GM19452 (cell line): ENCODE data around the gene CDNF.
"Not testable (repeated sequence)": the region's sequence is repeated elsewhere in the genome, so short reads cannot be mapped to it uniquely, and the experiment has no call there.

ENCODE experiments used
- ATAC-seq: cut with Tn5 transposase; IDR thresholded peaks from one replicate; pipeline ENCODE4 v1.9.1; 2021; ENCODE audit not compliant: unreplicated experiment

The CDNF gene

DNA sequence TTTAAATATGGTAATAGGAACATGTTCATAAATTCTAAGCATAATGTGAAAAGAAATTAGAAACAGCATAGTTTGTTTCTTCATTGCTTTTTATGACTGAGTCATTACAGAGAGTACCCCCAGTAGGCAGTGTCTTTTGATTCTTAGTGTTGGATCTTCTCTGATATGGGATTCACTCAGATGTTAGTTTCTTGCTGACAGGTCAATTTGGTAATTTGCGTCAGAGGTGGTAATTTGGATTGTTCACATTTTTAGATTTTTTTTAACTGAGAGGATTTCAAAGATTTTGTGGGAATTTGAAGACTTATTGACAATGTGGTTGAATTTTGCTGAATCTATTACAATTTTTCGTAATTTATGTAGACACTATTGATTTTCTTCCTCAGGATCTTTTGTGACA, 2.3 kb upstream of the CDNF start:
- ATAC-seq: no peak

- no peak for ATAC-seq
Observed at GRCh38 chr10:14839305-14839695, 1.5 kb upstream of the CDNF start.

DNA sequence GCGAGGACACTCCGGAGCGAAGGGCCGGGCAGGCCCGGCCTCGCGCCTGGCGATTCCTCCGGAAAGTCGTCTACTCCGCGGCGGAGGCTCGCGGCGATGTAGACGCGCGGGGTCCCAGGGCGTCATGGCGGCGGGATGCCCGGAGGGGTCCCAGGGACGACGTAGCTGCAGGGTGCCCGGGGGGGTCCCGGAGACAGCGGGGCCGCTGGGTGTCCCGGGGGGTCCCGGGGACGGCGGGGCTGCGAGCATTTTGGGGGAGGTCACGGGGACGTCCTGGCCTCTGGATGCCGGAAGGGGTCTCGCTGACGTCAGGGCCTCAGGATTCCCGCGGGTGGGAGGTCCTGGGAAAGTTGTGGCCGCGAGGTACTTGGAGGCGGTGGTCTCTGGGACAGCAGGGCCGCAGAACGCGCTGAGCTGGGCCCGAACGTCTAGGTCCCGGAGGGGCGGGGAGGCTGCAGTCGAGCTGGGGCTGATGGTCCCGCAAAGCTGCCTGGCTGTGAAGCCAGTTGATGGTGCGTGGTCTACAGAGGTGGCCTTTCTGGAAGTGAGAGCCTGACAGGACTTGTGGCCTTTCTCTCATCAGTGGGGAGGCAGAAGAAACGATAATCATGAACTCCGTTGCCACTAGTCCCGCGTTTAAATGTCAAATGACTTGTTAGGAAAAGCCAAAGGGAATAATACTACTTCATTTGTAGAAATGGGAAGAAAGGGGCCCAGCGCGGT, 906 bp upstream of the CDNF start:
- no peak for ATAC-seq

GRCh38 chr10:14837003-14837756, 657 bp downstream of the CDNF start:
- no peak for ATAC-seq

DNA sequence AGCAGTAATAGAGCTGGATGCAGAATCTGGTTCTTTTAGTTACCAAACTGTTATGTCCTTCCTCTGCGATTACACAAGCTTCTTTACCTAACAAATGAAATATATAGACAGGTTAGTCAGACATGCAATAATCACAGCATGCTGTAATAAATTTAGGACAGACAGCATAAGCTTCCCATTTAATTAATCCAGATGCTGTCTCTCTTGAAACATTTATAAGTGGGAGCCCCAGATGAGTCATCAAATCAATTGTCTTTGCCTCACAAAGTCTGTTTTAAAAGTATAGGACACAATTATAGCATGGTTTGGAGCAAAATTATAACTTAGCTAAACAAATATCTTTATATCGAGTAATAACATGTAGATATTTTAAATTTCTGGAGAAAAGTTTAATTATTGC, 1.6 kb downstream of the CDNF start:
- ATAC-seq: no peak

DNA sequence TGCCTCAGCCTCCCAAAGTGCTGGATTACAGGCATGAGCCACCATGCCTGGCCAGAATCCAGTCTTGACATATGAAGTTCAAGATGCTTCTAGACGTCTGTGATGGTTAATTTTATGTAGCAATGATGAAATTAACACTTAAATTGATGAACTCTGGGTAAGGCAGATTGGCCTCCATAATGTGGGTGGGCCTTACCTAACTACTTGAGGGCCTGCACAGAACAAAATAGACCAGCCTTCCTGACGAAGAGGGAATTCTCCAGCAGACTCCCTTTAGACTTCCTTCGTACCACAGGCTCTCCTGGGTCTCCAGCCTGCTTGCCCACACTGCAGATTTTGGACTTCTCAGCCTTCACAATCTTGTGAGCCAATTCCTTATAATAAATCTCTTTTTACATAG, 4.7 kb downstream of the CDNF start:
- no peak for ATAC-seq

DNA sequence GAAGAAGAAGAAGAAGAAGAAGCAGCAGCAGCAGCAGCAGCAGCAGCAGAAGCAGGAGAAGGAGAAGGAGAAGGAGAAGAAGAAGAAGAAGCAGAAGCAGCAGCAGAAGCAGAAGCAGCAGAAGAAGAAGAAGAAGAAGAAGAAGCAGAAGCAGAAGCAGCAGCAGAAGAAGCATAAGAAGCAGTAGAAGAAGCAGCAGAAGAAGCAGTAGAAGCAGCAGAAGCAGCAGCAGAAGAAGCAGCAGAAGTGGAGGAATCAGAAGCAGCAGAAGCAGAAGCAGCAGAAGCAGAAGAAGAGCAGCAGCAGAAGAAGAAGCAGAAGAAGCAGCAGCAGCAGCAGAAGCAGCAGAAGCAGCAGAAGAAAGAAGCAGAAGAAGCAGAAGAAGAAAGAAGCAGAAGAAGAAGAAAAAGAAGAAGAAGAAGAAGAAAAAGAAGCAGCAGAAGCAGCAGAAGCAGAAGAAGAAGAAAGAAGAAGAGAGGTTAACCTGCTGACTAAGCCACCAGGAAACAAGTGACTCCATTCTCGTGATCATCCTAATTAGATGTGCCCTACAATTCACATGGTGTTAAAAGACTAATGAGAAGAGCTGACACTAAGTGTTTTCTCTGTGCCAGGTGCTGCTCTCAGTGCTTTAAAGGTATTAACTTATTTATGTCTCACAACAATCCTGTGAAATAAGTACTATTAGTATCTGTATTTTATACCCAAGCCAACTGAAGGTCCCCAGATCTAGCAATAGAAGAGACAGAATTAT, 11.6 kb downstream of the CDNF start:
- no peak for ATAC-seq

DNA sequence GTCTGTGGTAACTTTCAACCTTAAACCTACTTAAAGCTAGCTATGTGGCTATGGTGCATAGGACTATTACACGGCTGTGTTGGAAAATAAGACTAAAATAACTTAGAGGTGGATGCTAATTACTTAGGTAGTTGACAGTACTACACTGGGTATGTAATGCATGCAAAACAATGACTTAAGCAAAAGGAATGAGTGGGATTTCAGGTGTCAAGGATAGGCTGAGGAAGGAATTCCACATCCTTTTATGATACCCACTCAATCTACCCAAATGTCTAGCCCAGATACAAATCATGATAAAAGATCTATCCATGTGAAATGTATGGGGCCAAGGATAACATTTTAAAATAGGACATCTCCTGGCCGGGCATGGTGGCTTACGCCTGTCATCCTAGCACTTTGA, 13.9 kb downstream of the CDNF start:
- no peak for ATAC-seq

GRCh38 chr10:14822879-14823755, 14.7 kb downstream of the CDNF start:
- ATAC-seq: no peak

DNA sequence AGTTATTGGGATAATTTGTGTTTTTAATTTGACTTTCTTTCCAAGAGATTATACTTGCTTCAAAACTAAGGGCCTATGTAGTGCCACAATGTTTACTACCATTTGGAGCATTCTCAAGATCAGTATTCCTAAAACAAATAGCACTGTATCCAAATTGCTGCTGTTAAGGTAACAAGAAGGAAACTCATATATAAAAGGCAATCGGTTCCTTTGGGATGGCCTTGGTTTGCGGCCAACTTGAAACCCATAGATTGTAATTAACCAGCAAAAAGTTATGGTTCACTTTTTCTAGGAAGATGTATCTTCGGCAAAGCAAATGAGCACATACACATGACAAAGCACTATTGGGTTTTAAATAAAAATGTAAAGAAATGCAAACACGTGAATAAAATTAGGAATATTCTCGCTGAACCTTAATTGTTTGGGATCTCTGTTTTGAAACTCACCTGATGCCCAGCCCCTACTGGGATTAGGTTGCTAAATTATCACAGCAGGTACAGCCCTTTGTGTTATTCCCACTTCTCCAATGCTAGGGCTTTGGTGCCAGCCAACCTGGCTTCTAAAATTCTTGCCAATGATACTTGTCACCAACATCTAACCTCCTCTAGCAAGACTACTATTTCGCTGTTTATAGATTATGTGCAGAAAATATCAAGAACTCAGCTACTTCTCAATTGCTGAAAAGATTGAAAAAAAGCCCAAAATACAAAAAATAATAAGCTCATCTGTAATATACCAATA, 16.0 kb downstream of the CDNF start:
- ATAC-seq: no peak

DNA sequence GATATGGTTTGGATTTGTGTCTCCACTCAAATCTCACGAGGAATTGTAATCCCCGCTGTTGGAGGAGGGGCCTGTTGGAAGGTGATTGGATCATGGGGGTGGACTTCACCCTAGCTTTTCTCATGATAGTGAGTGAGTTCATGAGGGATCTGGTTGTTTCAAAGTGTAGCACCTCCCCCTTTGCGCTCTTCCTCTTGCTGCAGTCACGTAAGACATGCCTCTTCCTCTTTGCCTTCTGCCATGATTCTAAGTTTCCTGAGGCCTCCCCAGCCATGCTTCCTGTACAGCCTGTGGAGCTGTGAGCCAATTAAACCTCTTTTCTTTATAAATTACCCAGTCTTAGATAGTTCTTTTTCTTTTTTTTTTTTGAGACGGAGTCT, 17.1 kb downstream of the CDNF start:
- ATAC-seq: no peak

GRCh38 chr10:14820010-14820774, 17.6 kb downstream of the CDNF start:
- ATAC-seq: no peak

DNA sequence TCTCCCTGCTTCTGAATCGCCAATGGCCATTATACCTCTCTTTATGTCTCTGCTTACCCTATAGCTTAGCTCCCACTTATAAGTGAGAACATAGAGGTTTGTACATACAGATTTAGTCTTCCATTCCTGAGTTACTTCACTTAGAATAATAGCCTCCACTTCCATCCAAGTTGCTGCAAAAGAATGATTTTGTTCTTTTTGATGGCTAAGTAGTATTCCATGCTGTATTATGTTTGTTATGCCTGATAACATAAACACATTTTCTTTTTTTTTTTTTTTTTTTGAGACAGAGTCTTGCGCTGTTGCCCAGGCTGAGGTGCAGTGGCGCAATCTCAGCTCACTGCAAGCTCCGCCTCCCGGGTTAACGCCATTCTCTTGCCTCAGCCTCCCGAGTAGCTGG, 21.1 kb downstream of the CDNF start:
- ATAC-seq: not testable (repeated sequence)

DNA sequence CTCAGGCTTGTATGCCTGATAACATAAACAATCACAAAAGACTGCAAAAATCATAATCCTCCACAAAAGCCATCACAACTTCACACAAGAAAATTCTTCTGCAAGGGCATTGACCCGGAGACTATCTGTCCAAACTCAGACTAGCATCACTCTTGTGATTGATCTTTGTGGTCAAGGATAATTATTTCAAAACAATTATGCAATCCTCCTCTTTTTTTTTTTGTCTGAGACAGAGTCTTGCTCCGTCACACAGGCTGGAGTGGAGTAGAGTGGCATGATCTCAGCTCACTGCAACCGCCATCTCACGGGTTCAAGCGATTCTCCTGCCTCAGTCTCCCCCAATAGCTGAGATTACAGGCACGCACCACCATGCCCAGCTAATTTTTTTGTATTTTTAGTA, 22.2 kb downstream of the CDNF start:
- no peak for ATAC-seq

DNA sequence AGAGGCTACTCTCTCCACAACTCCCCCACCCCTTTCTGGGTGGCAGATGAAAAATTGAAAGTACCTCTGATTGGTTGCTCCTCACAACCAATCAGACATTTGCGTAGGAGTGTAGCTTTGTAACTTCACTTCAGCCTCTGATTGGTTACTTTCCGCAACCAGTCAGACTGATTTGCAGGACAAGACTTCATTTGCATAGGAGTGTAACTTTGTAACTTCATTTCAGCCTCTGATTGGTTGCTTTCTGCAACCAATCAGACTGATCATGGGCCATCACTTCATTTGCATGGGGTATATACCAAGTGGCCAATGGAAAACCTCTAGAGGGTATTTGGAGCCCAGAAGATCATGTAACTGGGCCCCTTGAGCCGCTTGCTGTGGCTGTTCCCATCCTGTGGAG, 25.6 kb downstream of the CDNF start:
- ATAC-seq: no peak

DNA sequence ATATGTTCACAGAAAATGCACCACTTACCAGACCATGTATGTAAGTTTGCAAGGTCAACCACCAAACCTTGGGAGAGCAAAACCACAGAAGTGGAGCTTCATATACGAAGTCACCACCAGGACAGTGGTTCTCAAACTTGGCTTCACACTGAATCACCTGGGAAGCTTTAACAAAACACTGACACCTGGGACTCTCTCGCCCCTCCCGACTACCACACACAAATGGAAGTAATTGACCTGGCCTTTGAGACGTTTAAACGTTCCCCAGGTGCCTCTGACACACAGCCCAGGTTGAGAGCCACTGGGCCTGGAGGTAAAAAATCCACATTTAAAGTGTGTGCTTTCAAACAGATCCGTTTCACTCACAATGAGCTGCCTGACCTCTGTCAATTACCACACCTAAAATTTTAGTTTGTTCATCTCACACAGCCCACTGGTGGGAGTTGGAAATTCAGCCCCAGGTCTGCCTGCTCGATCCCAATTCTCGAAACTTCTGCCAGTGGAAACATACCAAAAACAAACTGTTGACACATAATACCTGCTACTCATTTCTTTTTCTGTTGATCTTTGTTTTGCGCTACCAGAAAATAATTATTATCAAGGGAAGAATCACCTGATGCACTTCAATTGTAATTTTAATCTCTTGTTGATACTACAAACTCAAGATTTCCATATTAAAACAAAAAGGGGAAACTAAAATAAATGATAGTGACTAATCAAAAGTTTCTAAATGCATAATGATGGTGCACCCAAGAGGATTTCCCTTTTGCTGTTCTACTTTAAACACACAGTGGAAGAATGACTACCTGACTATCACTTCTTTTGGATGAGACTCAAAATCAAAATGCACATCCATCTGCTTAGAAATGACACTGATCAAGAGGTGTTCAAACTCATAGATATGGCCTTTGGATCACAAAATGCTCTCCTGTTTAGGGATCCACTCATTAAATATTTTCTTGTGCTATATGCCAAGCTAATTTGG, 26.6 kb downstream of the CDNF start:
- no peak for ATAC-seq

DNA sequence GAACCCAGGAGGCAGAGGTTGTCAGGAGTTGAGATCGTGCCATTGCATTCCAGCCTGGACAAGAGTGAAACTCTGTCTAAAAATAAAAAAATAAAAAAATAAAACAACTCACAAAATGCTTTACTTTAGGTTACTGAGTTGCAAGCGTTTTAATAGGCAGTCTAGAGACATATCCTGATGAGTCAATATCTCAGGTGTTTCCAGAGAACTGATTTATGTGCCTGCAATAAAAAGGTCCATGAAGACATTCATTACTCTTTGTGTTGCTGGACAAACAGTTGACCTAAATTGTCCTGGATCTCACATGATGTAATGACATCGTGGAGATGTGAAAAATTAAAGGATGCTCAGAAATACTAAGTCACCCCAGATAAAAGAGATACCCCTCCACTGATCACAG, 31.5 kb downstream of the CDNF start:
- no peak for ATAC-seq

- no peak for ATAC-seq
Observed at GRCh38 chr10:14803827-14804226, 34.0 kb downstream of the CDNF start.
